GM08714 (cell line): Measurements from ENCODE around the gene TSPAN15.

ENCODE experiments used
- H3K4me3 ChIP-seq: fragments of 200-500 bp; sonication (Bioruptor generic); 2 replicates; pipeline ENCODE4 v1.5.1; 2014; ENCODE audit warnings: mild to moderate bottlenecking, low read length, inconsistent platforms
- ZNF274 ChIP-seq: IDR thresholded peaks from 2 replicates; pipeline ENCODE4 v1.6.1; 2012; ENCODE audit warnings: mild to moderate bottlenecking, low read depth, low read length

The TSPAN15 gene

GRCh38 chr10:69460576-69461242 lies 9.4 kb downstream of the TSPAN15 start:
- TF ChIP-seq ZNF274 = no peak
- no peak overlapping the region for H3K4me3 ChIP-seq

GRCh38 chr10:69461243-69462025 lies 10.2 kb downstream of the TSPAN15 start:
- no peak overlapping the region for H3K4me3 ChIP-seq
- no peak for TF ChIP-seq ZNF274

GRCh38 chr10:69463886-69464285 lies 12.6 kb downstream of the TSPAN15 start:
- TF ChIP-seq ZNF274 = no peak
- no peak overlapping the region for H3K4me3 ChIP-seq

DNA sequence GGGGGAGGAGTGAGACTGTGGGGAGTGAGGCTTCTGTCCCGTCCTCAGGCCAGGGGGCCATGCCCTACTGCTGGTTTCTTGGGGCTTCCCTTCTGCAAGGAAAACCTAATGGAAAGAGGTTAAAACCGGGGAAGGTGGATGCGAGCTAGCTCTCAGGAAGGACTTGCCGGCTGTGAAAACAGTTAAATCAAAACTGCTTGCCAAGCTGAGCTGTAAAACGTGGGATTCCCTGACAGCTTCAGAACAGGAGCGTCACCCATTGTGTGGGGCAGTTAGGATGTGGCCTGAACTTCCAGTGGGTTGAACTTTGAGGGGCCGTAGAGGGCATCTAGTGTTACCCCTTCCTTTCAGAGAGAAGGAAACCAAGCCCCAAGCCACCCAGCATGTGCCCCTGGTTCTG lies 13.1 kb downstream of the TSPAN15 start:
- TF ChIP-seq ZNF274 = no peak
- no peak overlapping the region for H3K4me3 ChIP-seq

- no peak for TF ChIP-seq ZNF274
- H3K4me3 ChIP-seq = no peak overlapping the region
Observed at GRCh38 chr10:69464801-69465401, 13.6 kb downstream of the TSPAN15 start.

DNA sequence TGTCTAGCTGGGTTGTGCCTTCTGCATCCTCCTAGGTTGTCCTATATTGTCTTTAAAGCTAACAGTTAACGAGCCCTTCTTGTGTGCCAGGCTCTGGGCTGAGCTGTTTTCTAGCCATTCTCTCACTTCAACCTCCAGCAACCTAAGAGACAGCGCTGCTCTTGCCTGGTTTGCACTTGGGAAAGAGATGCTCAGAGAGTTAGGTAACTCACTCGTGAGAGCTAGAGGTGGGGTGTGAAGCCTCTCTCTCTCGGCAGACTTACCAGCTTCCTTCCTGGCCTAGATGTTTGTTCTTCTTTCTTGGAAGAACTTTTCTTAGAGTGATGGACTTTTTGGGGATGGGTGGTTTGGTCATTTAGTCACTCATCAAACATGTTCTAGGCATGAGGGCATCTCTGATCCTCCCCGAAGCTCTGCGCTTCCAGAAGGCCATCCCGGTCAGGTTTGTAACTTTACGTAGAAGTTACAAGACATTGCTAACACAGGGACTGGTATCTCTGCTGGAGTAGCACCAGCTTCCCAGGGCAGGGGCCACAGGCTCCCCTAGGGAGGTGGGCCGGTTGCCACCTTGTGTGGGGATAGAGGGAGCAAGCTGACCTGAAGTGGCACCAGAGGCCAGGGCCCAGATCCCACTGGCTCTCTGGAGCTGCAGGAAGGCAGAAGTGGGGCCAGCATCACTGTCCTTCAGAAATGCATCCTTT lies 14.3 kb downstream of the TSPAN15 start:
- TF ChIP-seq ZNF274 = no peak
- H3K4me3 ChIP-seq = no peak overlapping the region

- TF ChIP-seq ZNF274 = no peak
- H3K4me3 ChIP-seq = no peak overlapping the region
Observed at GRCh38 chr10:69466158-69466490, 14.9 kb downstream of the TSPAN15 start.

GRCh38 chr10:69466689-69467088 lies 15.4 kb downstream of the TSPAN15 start:
- no peak overlapping the region for H3K4me3 ChIP-seq
- no peak for TF ChIP-seq ZNF274

GRCh38 chr10:69467928-69468750 lies 16.9 kb downstream of the TSPAN15 start:
- no peak overlapping the region for H3K4me3 ChIP-seq
- TF ChIP-seq ZNF274 = no peak

- no peak for TF ChIP-seq ZNF274
Observed at GRCh38 chr10:69468751-69469089, 17.5 kb downstream of the TSPAN15 start.

DNA sequence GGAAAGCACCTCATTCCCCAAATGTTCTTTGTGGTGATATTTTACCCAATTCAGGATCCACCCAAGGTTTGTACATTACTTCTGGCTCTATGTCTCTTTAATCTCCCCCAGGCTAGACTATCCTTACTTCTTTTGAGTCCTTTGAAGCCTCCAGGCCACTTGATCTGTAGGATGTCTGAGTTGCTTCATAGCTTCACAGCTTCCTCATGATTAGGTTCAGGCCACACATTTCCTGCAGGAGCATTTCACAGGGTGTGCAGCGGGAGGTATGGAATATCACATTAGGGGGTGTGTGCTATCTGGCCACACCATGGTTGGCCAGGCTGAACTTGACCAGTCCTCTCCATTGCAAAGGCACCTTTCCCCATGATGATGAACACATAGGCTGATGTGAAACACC lies 18.7 kb downstream of the TSPAN15 start:
- no peak overlapping the region for H3K4me3 ChIP-seq
- TF ChIP-seq ZNF274 = no peak

More at GRCh38 chr10:69468751-69469089, 17.5 kb downstream of the TSPAN15 start:
- no peak overlapping the region for H3K4me3 ChIP-seq

DNA sequence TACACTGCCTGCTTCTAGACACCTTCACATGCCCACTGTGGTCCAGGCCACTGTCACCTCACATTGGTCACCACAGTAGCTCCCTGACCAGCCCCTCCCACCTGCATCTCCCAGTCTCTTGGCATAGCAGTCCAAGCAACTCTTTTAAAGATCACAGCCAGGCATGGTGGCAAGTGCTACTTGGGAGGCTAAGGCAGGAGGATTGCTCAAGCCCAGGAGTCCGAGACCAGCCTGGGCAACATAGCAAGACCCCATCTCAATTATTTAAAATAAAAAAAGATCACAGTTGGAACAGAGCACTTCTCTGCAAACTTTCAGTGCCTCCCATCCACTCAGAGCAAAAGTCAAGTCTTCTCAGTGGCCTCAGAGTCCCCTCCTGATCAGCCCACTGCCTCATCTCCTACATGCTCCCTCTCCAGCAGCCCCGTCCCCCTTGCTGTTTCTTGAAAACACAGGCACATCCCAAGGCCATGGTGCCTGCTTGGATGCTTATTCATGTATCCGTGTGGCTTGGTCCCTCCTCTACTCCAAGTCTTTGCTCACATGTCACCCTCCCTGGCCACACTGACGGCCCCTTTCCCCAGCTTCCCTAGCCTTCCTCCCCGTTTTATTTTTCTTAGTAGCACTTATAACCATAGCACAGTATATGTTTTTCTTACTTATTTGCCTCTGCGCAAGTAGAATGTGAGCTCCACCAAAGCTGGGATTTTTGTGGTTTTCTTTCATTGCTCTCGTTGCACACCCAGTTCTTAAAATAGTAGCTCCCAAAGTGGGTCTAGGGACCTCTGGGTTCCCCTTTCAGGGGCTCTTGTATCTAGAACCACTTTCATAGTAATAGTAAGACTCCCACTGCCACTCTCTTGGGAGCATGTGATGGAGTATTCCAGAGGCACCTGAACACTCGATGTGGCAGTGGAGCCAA lies 19.5 kb downstream of the TSPAN15 start:
- no peak for TF ChIP-seq ZNF274
- H3K4me3 ChIP-seq = no peak overlapping the region

DNA sequence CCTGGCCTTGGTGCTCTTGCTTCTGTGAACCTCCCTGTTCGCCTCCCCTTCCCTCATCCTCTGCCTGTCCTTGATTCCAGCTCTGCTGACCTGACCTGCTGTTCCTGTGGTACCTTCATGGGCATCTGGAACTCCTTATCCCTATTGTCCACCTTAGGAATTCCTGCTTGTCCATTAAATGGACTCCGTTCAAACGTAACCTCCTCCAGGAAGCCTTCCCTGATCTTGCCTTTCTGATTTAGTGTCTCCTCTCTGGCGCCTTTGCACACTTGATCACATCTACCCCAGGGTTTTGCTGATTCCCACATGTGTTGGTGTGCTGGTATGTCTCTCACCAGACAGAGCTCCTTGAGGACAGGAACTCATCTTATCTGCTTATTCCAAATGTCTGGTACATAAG lies 20.9 kb downstream of the TSPAN15 start:
- no peak for TF ChIP-seq ZNF274
- H3K4me3 ChIP-seq = no peak overlapping the region

DNA sequence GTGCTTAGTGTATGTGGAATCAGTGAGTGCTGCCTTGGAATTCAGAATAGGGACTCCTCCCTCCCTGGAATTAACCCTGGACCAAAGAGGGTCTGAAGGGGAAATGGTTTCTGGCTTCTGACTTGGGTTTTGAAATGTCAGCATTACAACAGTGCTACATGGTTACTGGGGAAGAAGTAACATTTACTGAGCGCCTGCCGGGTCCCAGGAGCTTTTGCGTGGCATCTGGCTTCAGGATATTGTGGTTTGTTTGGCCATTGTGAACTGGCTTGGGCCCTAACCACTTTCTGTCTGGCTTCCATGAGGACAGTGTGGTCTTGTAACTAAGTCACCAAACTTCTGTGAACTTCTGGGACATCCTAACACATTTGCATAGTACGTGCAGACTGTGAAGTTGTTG lies 21.3 kb downstream of the TSPAN15 start:
- H3K4me3 ChIP-seq = no peak overlapping the region
- no peak for TF ChIP-seq ZNF274
